CD14-positive monocyte (primary cell): ENCODE data around the gene ZDHHC9. TPM values are rescaled to one million over a fixed set of nuclear protein-coding genes. Genes with fewer than 3 reads are reported as not detected.

Experiments used
- DNase-seq, 3 donors: peaks; one replicate each; pipeline ENCODE4 v3.0.0-alpha.2; 2011 to 2022
- H2AFZ ChIP-seq: 2 replicates; pipeline ENCODE4 v1.6.0; 2012; ENCODE audit warnings: mild to moderate bottlenecking, low read depth, low read length, inconsistent platforms; ENCODE audit not compliant: insufficient read depth, poor library complexity, severe bottlenecking
- H3K27ac ChIP-seq, 2 donors: 1 replicate in 1 of 2; 2 replicates in 1 of 2; pipeline ENCODE4 v1.5.1; 2012 to 2013; ENCODE audit warnings: low read length in 2 of 2, control low read depth in 1 of 2, inconsistent platforms in 1 of 2, low read depth in 1 of 2, mild to moderate bottlenecking in 1 of 2
- H3K27me3 ChIP-seq, 2 donors: one replicate each; pipeline versions ENCODE4 v1.6.0 to v1.6.1; 2011 to 2013; ENCODE audit warnings: low read length in 2 of 2; ENCODE audit not compliant: control insufficient read depth in 2 of 2, insufficient read depth in 2 of 2
- H3K36me3 ChIP-seq, 2 donors: replicated peaks in 1 of 2; 1 replicate in 1 of 2; 2 replicates in 1 of 2; pipeline versions ENCODE4 v1.5.1 to v1.6.1; 2012 to 2013; ENCODE audit warnings: low read length in 2 of 2, control low read depth in 1 of 2, inconsistent platforms in 1 of 2, mild to moderate bottlenecking in 1 of 2; ENCODE audit not compliant: insufficient read depth in 2 of 2, control insufficient read depth in 1 of 2
- H3K4me1 ChIP-seq, 2 donors: 1 replicate in 1 of 2; 2 replicates in 1 of 2; pipeline versions ENCODE4 v1.5.1 to v1.6.1; 2012 to 2013; ENCODE audit warnings: low read length in 2 of 2, control low read depth in 1 of 2, inconsistent platforms in 1 of 2, mild to moderate bottlenecking in 1 of 2, moderate library complexity in 1 of 2; ENCODE audit not compliant: insufficient read depth in 2 of 2, control insufficient read depth in 1 of 2
- H3K4me2 ChIP-seq: replicated peaks from 2 replicates; pipeline ENCODE3; 2012; ENCODE audit warnings: low read length, moderate library complexity, mild to moderate bottlenecking; ENCODE audit not compliant: poor library complexity, severe bottlenecking; ENCODE audit errors: extremely low read depth
- H3K4me3 ChIP-seq, 3 experiments: fragments of 200-600 bp in 1 of 3; sonication (generic) in 1 of 3; replicated peaks in 1 of 3; 1 replicate in 2 of 3; 2 replicates in 1 of 3; pipeline ENCODE4 v1.5.1; 2011 to 2013; ENCODE audit warnings: low read length in 3 of 3, mild to moderate bottlenecking in 3 of 3, control low read depth in 2 of 3, low read depth in 2 of 3, inconsistent platforms in 1 of 3, moderate library complexity in 1 of 3
- H3K79me2 ChIP-seq: 2 replicates; pipeline ENCODE4 v1.6.0; 2012; ENCODE audit warnings: mild to moderate bottlenecking, control low read depth, inconsistent platforms, low read length, moderate library complexity; ENCODE audit not compliant: insufficient read depth
- H3K9ac ChIP-seq: 2 replicates; pipeline ENCODE4 v1.6.0; 2017; ENCODE audit warnings: low read length, mild to moderate bottlenecking; ENCODE audit not compliant: insufficient read depth, poor library complexity, severe bottlenecking
- H3K9me3 ChIP-seq, 2 donors: replicated peaks in 1 of 2; 1 replicate in 1 of 2; 2 replicates in 1 of 2; pipeline versions ENCODE4 v1.5.1 to v1.6.1; 2012 to 2013; ENCODE audit warnings: low read length in 2 of 2, control low read depth in 1 of 2; ENCODE audit not compliant: control insufficient read depth in 1 of 2, insufficient read depth in 1 of 2
- H4K20me1 ChIP-seq: 2 replicates; pipeline ENCODE4 v1.6.0; 2012; ENCODE audit warnings: mild to moderate bottlenecking, low read length, control low read depth, moderate library complexity; ENCODE audit not compliant: insufficient read depth
- H3K27ac Mint-ChIP-seq, 7 donors: one replicate each; pipeline ENCODE4 v1.8.0; 2020; ENCODE audit warnings: mild to moderate bottlenecking in 7 of 7, mixed read lengths in 7 of 7, moderate library complexity in 6 of 7, inconsistent platforms in 2 of 7
- H3K27me3 Mint-ChIP-seq, 3 donors: one replicate each; pipeline ENCODE4 v1.8.0; 2021 to 2022; ENCODE audit warnings: low read depth in 3 of 3, mild to moderate bottlenecking in 3 of 3, mixed read lengths in 3 of 3, moderate library complexity in 3 of 3, inconsistent platforms in 1 of 3
- H3K36me3 Mint-ChIP-seq, 2 donors: one replicate each; pipeline ENCODE4 v1.8.0; 2020; ENCODE audit warnings: mixed read lengths in 2 of 2, inconsistent platforms in 1 of 2, mild to moderate bottlenecking in 1 of 2
- H3K4me1 Mint-ChIP-seq: one replicate; pipeline ENCODE4 v1.8.0; 2020; ENCODE audit warnings: mild to moderate bottlenecking, mixed read lengths
- H3K4me3 Mint-ChIP-seq, 2 donors: one replicate each; pipeline ENCODE4 v1.8.0; 2020; ENCODE audit warnings: mild to moderate bottlenecking in 2 of 2, mixed read lengths in 2 of 2, moderate library complexity in 1 of 2
- H3K9me3 Mint-ChIP-seq, 7 donors: one replicate each; pipeline ENCODE4 v1.8.0; 2020 to 2022; ENCODE audit warnings: mixed read lengths in 7 of 7, mild to moderate bottlenecking in 6 of 7, moderate library complexity in 6 of 7, inconsistent platforms in 2 of 7
- CTCF ChIP-seq: fragments of 200-600 bp; IDR thresholded peaks from one replicate; pipeline ENCODE4 v1.8.0; 2022; ENCODE audit warnings: antibody characterized with exemption, mild to moderate bottlenecking
- WGBS: methylation state at CpG from one replicate; pipeline ENCODE4 v1.1.5; 2013; ENCODE audit warnings: missing lambda C conversion rate; ENCODE audit not compliant: insufficient coverage; 5-methylcytosine and 5-hydroxymethylcytosine counted together
- intact Hi-C, 2 donors: fragments of 100-400 bp; cut with micrococcal nuclease; formaldehyde crosslinking; loops; one replicate each; pipeline versions ENCODE4 v1.15.0 to v1.15.1; 2023
- polyA plus RNA-seq, 3 donors: library from polyadenylated mRNA; depleted of rRNA in 1 of 3; unstranded in 2 of 3; stranded (reverse) in 1 of 3; fragments of 300-500 nt in 2 of 3; fragments of >200 nt in 1 of 3; fragmentation: Illumina TruSeq in 2 of 3; gene quantifications; 1 replicate in 2 of 3; 2 replicates in 1 of 3; pipeline ENCODE4 v1.2.3, GENCODE V29; 2012 to 2021

Gene ZDHHC9
- polyA plus RNA-seq, 3 donors = 1.5 to 2.8 (median 2.7) TPM

DNA sequence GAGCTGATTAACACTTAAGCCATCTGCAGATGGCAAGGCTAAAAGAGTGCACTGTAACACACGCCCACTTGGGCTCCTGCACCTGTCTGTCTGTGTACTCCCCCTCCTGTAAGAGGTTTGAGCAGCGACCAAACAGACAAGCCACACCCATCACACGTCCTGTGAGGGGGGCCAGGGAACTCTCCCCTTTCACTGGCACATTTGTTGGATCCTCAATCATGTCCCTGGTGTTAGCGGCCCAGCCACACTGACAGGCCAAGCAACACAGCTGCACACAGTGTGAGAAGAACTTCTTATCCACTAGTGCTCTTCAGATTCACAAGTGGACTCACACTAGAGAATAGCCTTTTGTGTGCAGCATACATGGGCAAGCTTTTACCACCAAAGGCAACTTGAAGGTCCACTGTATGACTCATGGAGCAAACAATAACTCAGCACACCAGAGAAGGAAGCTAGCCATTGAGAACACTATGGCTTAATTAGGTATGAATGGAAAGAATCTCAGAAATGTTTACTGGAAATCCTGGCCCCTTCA, 33.2 kb upstream of the ZDHHC9 start:
- H3K4me3 ChIP-seq = no peak overlapping the region
- H3K9me3 ChIP-seq = no peaks in the 10 kb centered on the region
- no peak for TF ChIP-seq CTCF
- H3K4me1 Mint-ChIP-seq = peaks cover 2% of the 10 kb centered on the region
- no peaks in the 10 kb centered on the region for H3K79me2 ChIP-seq
- H2AFZ ChIP-seq = no peak overlapping the region
- H3K4me1 ChIP-seq = no peaks in the 10 kb centered on the region
- H3K27ac Mint-ChIP-seq = peak overlapping the region in 1 of 7 donors; percentile 38
- H4K20me1 ChIP-seq = no peaks in the 10 kb centered on the region
- no peak overlapping the region for H3K9ac ChIP-seq
- H3K27me3 Mint-ChIP-seq = peaks cover 0 to 5% (median 0%) of the 10 kb centered on the region in 3 donors
- no peaks in the 10 kb centered on the region for H3K27me3 ChIP-seq
- H3K9me3 Mint-ChIP-seq = peaks cover 0 to 6% (median 0%) of the 10 kb centered on the region in 7 donors
- no peak overlapping the region for H3K4me2 ChIP-seq
- H3K27ac ChIP-seq = no peak overlapping the region
- intact Hi-C loops = no loop called here
- no peak for DNase-seq
- no peaks in the 10 kb centered on the region for H3K36me3 Mint-ChIP-seq
- H3K4me3 Mint-ChIP-seq = no peak overlapping the region
- H3K36me3 ChIP-seq = no peaks in the 10 kb centered on the region
- no CpG with 5 or more reads among the region's 4 CpGs for WGBS

DNA sequence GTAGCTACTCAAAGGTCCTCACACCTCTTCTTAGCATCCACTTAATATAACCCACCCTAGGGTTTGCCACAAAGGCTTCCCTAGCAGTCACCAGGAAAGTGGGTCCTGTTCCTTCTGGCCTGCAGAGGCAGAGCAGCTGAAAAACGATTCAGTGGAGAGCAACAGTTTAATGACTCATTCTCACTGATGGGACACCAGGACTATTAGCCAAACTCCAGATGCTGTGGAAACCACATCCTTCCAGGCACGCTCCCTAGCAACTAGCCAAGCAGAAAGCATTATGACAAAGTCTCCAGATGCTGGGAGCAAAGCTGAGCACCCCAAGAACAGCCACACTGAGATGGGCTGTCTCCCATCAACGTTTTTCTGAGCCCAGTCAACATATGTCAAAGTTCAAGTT, 32.0 kb upstream of the ZDHHC9 start:
- peaks cover 0 to 6% (median 0%) of the 10 kb centered on the region in 7 donors for H3K9me3 Mint-ChIP-seq
- H3K27ac Mint-ChIP-seq = no peak overlapping the region
- 0% methylated on average over 1 of the region's 3 CpGs for WGBS

More for the DNA sequence above, 32.0 kb upstream of the ZDHHC9 start:
- Mint-ChIP-seq H3K27me3 (peaks cover 0 to 6% (median 2%) of the 10 kb centered on the region in 3 donors), H3K36me3 (no peaks in the 10 kb centered on the region), H3K4me3 (no peak overlapping the region), H3K4me1 (peaks cover 2% of the 10 kb centered on the region)
- Histone ChIP-seq H3K27me3 (no peaks in the 10 kb centered on the region), H3K4me3 (no peak overlapping the region), H3K27ac (no peak overlapping the region), H3K4me2 (no peak overlapping the region), H2AFZ (no peak overlapping the region), H3K9ac (no peak overlapping the region), H4K20me1 (no peaks in the 10 kb centered on the region), H3K9me3 (no peaks in the 10 kb centered on the region), H3K36me3 (no peaks in the 10 kb centered on the region), H3K4me1 (no peaks in the 10 kb centered on the region), H3K79me2 (no peaks in the 10 kb centered on the region)
- no peak for TF ChIP-seq CTCF
- DNase-seq = no peak
- intact Hi-C loops = no loop called here
